GM13977 (cell line): Measurements from ENCODE around the gene CST8.

ENCODE experiments used
- DNase-seq: peaks from one replicate; pipeline ENCODE4 v3.0.0; 2012; ENCODE audit warnings: low spot score
- in situ Hi-C: fragments of 300-500 bp; cut with MboI; formaldehyde crosslinking; loops from one replicate; pipeline ENCODE4 v1.12.0; 2022; ENCODE audit warnings: low sequenced_read_pairs, low pct_unique_long_range_greater_than_20kb, mixed read lengths, inconsistent platforms; ENCODE audit not compliant: unreplicated experiment
- TF ChIP-seq, protein P1 (sequence below): IDR thresholded peaks from 2 replicates; pipeline ENCODE4 v1.5.1; 2012; ENCODE audit warnings: mild to moderate bottlenecking, control low read depth; ENCODE audit not compliant: insufficient read depth; ENCODE audit errors: extremely low read depth, missing control alignments

Gene CST8

DNA sequence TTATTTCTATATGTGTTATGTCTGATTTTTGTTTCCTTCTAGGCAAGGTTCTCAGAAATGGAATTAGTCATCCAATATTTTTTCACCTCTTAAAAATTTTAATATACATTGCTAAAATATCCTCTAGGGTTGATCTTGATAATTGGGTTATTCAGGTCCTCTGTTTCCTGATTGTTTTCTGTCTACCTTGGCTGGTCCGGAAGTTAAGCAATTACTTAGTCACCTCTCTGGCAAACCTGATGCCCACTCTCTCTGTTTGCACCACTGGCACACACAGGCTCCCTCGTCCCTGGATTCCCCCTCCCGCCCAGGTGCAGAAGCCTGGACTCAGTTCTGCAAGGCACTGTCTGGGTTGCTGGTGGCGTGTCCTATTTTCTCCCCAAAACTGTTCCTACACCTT, 49.7 kb downstream of the CST8 start:
- TF ChIP-seq, protein P1, sequence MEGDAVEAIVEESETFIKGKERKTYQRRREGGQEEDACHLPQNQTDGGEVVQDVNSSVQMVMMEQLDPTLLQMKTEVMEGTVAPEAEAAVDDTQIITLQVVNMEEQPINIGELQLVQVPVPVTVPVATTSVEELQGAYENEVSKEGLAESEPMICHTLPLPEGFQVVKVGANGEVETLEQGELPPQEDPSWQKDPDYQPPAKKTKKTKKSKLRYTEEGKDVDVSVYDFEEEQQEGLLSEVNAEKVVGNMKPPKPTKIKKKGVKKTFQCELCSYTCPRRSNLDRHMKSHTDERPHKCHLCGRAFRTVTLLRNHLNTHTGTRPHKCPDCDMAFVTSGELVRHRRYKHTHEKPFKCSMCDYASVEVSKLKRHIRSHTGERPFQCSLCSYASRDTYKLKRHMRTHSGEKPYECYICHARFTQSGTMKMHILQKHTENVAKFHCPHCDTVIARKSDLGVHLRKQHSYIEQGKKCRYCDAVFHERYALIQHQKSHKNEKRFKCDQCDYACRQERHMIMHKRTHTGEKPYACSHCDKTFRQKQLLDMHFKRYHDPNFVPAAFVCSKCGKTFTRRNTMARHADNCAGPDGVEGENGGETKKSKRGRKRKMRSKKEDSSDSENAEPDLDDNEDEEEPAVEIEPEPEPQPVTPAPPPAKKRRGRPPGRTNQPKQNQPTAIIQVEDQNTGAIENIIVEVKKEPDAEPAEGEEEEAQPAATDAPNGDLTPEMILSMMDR, result no peak
- in situ Hi-C loops, result no loop called here
- no peak for DNase-seq

DNA sequence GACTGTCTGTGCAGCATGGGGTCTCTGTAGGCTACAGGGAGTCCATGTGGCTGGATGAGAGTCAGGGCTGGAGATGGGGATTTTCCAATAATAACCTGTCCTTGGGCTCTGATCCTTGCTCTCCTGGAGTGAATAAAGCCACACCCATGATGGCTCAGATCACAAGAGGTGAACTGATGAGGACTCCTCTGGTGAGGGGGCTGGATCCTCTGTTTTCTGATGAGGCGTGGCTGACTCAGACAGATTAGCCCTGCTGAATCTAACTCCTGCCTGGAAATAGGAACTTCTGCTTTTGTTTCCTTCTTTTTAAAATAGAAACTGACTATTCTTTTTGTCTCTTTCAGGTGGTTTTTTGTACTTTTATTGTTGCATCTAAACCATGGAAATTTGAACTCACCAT, 50.4 kb downstream of the CST8 start:
- in situ Hi-C loops, result no loop called here
- DNase-seq, result no peak
- TF ChIP-seq, protein P1, result no peak

DNA sequence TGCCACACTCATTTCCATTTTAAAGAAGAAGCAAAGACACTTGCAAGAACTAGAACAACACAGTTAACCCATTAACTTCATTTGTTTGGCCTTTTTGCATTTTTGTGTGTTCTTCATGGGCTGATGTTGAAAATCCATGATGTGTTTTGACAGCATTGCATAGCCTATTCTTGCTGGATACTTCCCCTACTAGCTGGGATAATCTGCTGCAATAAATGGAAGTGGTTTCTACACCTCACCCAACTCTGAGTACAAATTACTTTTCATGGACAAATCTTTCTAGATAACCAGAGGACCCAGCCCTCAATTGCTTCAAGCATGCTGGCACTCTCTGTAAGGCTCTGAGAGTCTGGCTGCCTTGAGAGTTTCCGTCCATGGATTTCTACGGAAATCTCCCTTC, 50.9 kb downstream of the CST8 start:
- TF ChIP-seq, protein P1, result no peak
- in situ Hi-C loops, result no loop called here
- no peak for DNase-seq

DNA sequence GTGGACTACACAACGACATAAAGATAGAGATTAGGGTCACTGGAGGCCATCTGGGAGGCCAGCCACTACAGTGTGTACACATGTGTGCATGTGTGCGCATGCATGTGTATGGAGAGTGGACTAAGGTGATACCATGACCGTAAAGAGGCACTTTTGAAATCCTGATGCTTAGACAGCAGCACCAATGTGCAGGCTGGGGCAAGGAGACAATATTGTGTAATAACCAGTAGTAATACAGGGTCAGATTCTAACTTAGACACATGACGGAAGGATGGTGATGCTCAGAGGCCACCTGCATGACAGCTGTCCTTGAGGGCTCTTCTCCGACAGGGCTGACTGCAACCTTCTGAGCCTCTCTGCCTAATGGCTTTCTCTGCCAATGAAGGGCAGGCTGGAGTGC, 51.9 kb downstream of the CST8 start:
- in situ Hi-C loops, result no loop called here
- TF ChIP-seq, protein P1, result no peak
- no peak for DNase-seq

DNA sequence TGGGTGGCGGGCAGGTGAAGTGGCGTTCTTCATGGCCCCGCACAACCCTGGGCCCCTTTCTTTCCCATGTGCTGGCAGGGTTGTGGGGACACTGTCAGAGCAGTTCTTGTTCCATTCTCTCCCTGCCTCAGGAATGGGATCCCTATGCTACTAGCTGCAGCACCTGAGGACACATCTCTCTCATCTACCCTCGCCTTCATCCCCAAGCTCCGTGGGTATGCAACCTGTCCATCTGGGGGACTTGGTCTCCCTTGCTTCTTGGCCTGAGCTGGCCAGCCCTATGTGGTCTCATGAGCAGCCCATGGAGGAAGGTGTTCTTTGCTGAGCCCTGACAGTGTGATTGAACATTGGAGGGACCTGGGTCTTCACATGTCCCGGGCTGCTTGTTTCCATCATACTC, 53.2 kb downstream of the CST8 start:
- TF ChIP-seq, protein P1, result no peak

More for the DNA sequence above, 53.2 kb downstream of the CST8 start:
- in situ Hi-C loops, result no loop called here
- DNase-seq, result no peak
